ENCODE results near the gene LDLRAD3.

- TF ChIP-seq CTCF (IDR thresholded peaks at IDR 0.05; ENCODE audit: low read depth, low read length, poor library complexity, severe bottlenecking) (no peak), EZH2phosphoT487 (IDR thresholded peaks at IDR 0.05; ENCODE audit: borderline replicate concordance, low read length) (no peak)
Observed at GRCh38 chr11:36233204-36233603, 289.3 kb downstream of the LDLRAD3 start.

Data from DOHH2 (cell line).